A673 (cell line): ENCODE data around the gene IFFO2. TPM values are rescaled to one million over a fixed set of nuclear protein-coding genes. Genes with fewer than 3 reads are reported as not detected.

Source experiments
- BruUV-seq: library from RNA; stranded (reverse); fragments of 400-500 nt; replicated peaks from 2 replicates; lab custom pipeline; 2021; lab: Mats Ljungman, UMichigan
- CTCF ChIA-PET: fragments of 300-600 bp; sonication (Branson Sonifier 250); formaldehyde crosslinking; loops from one replicate; lab custom pipeline; 2022; ENCODE audit warnings: antibody characterized with exemption; lab: Charles Lee
- POLR2A ChIA-PET: fragments of 300-600 bp; sonication (Branson Sonifier 250); formaldehyde crosslinking; loops from one replicate; lab custom pipeline; 2022; ENCODE audit warnings: antibody characterized with exemption; ENCODE audit not compliant: low non-redundant PET; lab: Charles Lee
- DNase-seq: peaks from one replicate; pipeline ENCODE4 v3.0.0-alpha.2; 2015; ENCODE audit warnings: low spot score
- H3K27ac ChIP-seq: fragments of 200-600 bp; sonication (generic); 2 replicates; pipeline ENCODE4 v1.5.1; 2016; ENCODE audit warnings: mixed run types, low read depth, mild to moderate bottlenecking, mixed read lengths, antibody characterized with exemption, low read length; ENCODE audit not compliant: poor library complexity, severe bottlenecking
- H3K27me3 ChIP-seq: fragments of 200-600 bp; sonication (generic); replicated peaks from 2 replicates; pipeline ENCODE4 v1.6.1; 2017; ENCODE audit warnings: mixed run types, low read depth, mild to moderate bottlenecking, mixed read lengths, antibody characterized with exemption, low read length; ENCODE audit not compliant: insufficient read depth, poor library complexity
- H3K36me3 ChIP-seq: fragments of 200-600 bp; sonication (generic); 2 replicates; pipeline ENCODE4 v1.6.1; 2016; ENCODE audit warnings: mixed run types, mild to moderate bottlenecking, mixed read lengths, antibody characterized with exemption, low read length; ENCODE audit not compliant: insufficient read depth, poor library complexity, severe bottlenecking
- H3K4me1 ChIP-seq: fragments of 200-600 bp; sonication (generic); 2 replicates; pipeline ENCODE4 v1.6.1; 2017; ENCODE audit warnings: mixed run types, mild to moderate bottlenecking, mixed read lengths, antibody characterized with exemption, low read length; ENCODE audit not compliant: insufficient read depth, poor library complexity, severe bottlenecking
- H3K4me3 ChIP-seq: fragments of 200-600 bp; sonication (generic); 2 replicates; pipeline ENCODE4 v1.5.1; 2016; ENCODE audit warnings: low read depth, mixed run types, mild to moderate bottlenecking, mixed read lengths, low read length; ENCODE audit not compliant: poor library complexity, severe bottlenecking
- H3K9me3 ChIP-seq: fragments of 200-600 bp; sonication (generic); 2 replicates; pipeline ENCODE4 v1.6.1; 2016; ENCODE audit warnings: mixed run types, low read depth, mild to moderate bottlenecking, mixed read lengths, antibody characterized with exemption, low read length; ENCODE audit not compliant: poor library complexity, severe bottlenecking
- EZH2 ChIP-seq: fragments of 200-600 bp; sonication (generic); IDR thresholded peaks from 2 replicates; pipeline ENCODE4 v1.6.1; 2017; ENCODE audit warnings: borderline replicate concordance, low read depth, mild to moderate bottlenecking, mixed read lengths, antibody characterized with exemption, low read length; ENCODE audit not compliant: poor library complexity, severe bottlenecking
- intact Hi-C: fragments of 100-400 bp; cut with micrococcal nuclease; formaldehyde crosslinking; loops from one replicate; pipeline ENCODE4 v1.10.0; 2022; ENCODE audit not compliant: unreplicated experiment
- total RNA-seq: library from RNA; stranded (reverse); gene quantifications from 2 replicates; pipeline ENCODE4 v1.2.3, GENCODE V29; 2021
- TF ChIP-seq, protein P1 (sequence below): fragments of 300-800, 200-600 bp; sonication (generic); conservative IDR thresholded peaks from 2 replicates; pipeline ENCODE4 v1.5.1; 2017; ENCODE audit warnings: low read depth, mild to moderate bottlenecking, antibody characterized with exemption, low read length, moderate library complexity, mixed read lengths

Gene IFFO2
- total RNA-seq, 1 experiment from 2014 or later: 13.3 TPM

DNA sequence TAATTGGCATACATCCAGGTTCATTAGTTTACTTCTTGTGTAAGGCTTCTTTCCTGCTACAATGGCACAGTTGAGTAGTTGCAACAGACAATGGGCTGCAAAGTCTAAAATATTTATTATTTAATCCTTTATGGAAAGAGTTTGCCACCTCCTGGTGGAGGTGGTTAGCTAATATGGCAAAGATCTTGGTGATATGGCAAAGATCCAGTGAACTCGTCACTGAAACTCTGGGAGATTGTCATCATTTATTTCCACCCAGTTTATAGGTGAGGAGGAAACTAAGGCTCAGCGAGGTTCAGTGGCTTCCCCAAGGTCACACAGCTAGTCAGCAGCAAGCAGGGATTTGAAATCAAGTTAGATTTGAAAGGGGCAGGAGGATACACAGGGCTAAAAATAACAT is 16.1 kb upstream of the IFFO2 start:
- no TSS peak for BruUV-seq
- no peaks in the 10 kb centered on the region for H3K9me3 ChIP-seq
- ChIA-PET POLR2A (no interaction called here), CTCF (interaction anchor here (0.7 to 1.3 kb wide), 4 partner anchors 60 to 97 kb away, joined by 3 to 7 read pairs (median 4); no protein-coding TSS in a partner anchor)
- no peaks in the 10 kb centered on the region for H3K27me3 ChIP-seq
- no peak overlapping the region for H3K27ac ChIP-seq
- TF ChIP-seq, protein P1, sequence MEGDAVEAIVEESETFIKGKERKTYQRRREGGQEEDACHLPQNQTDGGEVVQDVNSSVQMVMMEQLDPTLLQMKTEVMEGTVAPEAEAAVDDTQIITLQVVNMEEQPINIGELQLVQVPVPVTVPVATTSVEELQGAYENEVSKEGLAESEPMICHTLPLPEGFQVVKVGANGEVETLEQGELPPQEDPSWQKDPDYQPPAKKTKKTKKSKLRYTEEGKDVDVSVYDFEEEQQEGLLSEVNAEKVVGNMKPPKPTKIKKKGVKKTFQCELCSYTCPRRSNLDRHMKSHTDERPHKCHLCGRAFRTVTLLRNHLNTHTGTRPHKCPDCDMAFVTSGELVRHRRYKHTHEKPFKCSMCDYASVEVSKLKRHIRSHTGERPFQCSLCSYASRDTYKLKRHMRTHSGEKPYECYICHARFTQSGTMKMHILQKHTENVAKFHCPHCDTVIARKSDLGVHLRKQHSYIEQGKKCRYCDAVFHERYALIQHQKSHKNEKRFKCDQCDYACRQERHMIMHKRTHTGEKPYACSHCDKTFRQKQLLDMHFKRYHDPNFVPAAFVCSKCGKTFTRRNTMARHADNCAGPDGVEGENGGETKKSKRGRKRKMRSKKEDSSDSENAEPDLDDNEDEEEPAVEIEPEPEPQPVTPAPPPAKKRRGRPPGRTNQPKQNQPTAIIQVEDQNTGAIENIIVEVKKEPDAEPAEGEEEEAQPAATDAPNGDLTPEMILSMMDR: peak; percentile 46
- no peak for TF ChIP-seq EZH2
- intact Hi-C loops: no loop called here
- no peaks in the 10 kb centered on the region for H3K36me3 ChIP-seq
- H3K4me1 ChIP-seq: no peaks in the 10 kb centered on the region
- peak; percentile 50 for DNase-seq
- H3K4me3 ChIP-seq: no peak overlapping the region

DNA sequence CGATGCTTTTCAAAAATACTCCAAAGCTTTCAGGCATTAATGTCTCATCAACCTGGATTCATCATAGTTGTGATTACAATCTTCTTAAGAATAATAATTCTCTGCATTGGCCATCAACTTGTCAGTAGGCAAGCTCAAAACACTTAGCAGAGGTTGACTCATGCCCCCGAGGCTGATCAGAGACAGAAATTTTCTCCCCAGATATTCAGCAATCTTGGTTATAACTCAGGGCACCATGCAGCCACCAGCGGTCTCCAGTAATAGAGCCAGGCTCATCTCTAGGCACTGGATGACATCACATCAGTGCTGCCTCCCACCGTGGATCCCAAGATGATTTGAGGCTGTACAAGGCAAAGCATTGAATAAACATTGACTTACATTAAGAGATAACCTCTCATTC is 14.3 kb upstream of the IFFO2 start:
- DNase-seq: no peak
- no peaks in the 10 kb centered on the region for H3K4me1 ChIP-seq
- no peak overlapping the region for H3K4me3 ChIP-seq
- H3K36me3 ChIP-seq: no peaks in the 10 kb centered on the region
- no peaks in the 10 kb centered on the region for H3K9me3 ChIP-seq
- POLR2A ChIA-PET: no interaction called here
- no TSS peak for BruUV-seq
- no peaks in the 10 kb centered on the region for H3K27me3 ChIP-seq
- intact Hi-C loops: no loop called here
- H3K27ac ChIP-seq: no peak overlapping the region
- no peak for TF ChIP-seq EZH2
- TF ChIP-seq, protein P1: no peak
- CTCF ChIA-PET: no interaction called here

DNA sequence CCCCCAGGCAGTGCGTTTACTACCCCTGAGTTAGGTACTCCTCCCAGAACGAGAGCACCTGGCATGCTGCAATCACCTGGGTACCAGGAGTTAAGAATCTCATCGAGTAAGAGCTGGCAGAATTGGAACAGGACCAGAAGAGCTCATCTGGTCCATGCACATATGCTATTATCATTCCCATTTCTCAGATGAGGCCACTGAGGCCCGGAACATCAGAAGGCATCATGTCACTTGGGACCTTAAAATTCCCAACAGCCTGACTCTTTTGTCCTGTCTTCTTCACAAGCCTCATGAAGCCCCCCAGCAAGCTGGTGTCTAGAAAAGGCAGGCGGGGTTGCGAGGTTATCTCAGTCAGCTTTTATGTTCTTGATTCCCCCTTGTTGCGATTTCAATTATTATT is 13.9 kb upstream of the IFFO2 start:
- no peak for DNase-seq
- H3K36me3 ChIP-seq: no peaks in the 10 kb centered on the region
- H3K9me3 ChIP-seq: no peaks in the 10 kb centered on the region
- POLR2A ChIA-PET: no interaction called here
- no peaks in the 10 kb centered on the region for H3K4me1 ChIP-seq
- BruUV-seq: no TSS peak
- TF ChIP-seq EZH2: no peak
- intact Hi-C loops: no loop called here
- CTCF ChIA-PET: no interaction called here
- no peak overlapping the region for H3K27ac ChIP-seq
- H3K4me3 ChIP-seq: no peak overlapping the region
- H3K27me3 ChIP-seq: no peaks in the 10 kb centered on the region

DNA sequence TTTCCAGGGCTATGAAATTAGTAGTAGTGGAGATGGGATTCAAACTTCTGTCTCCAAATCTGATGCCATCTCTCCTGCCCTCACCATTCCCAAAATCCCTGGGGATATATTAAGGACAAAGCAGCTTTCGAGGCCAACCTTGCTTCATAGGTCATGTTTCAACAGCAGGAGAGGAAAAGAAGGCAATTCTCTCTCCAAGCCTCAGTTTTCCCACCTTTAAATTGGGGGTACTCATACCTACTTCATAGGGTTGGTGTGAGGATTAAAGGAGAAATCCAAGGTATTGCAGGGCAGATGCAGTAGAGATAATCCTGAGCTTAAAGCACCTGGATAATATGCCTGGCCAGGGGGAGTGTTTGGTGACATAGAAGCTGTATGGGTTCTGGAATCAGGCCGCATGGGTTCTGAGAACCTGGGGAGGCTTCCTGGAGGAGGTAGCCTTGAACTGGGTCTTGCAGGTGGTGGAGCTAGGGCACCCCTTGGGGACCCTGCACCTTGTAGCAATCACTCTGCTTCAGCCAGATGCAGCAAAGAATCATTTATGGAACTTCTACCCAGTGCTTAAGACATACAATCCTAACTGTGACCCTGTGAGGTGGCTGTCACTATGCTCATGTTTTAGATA is 10.7 kb upstream of the IFFO2 start:
- Histone ChIP-seq H3K4me1 (no peaks in the 10 kb centered on the region), H3K4me3 (no peak overlapping the region), H3K9me3 (no peaks in the 10 kb centered on the region), H3K27me3 (no peaks in the 10 kb centered on the region), H3K27ac (no peak overlapping the region), H3K36me3 (no peaks in the 10 kb centered on the region)
- BruUV-seq: no TSS peak
- TF ChIP-seq EZH2: no peak
- no peak for DNase-seq
- intact Hi-C loops: no loop called here
- POLR2A ChIA-PET: interaction anchor here (0.9 kb wide), 1 partner anchor 82 kb away, joined by 7 read pairs; no protein-coding TSS in a partner anchor
- CTCF ChIA-PET: no interaction called here
